K562 (cell line): ENCODE data around the gene AGO3. TPM values are rescaled to one million over a fixed set of nuclear protein-coding genes. Genes with fewer than 3 reads are reported as not detected.

Experiments
- BDP1 ChIP-seq: IDR thresholded peaks from 3 replicates; pipeline ENCODE4 v1.6.1; 2011; ENCODE audit not compliant: insufficient read length, insufficient read depth
- E2F3 ChIP-seq: fragments of 250-450 bp; sonication (Bioruptor Pico); IDR thresholded peaks from 2 replicates; pipeline ENCODE4 v1.4.0; 2020; ENCODE audit warnings: mild to moderate bottlenecking
- HMBOX1 ChIP-seq: sonication (generic); IDR thresholded peaks from 2 replicates; pipeline ENCODE4 v1.6.1; 2016
- HMGN3 ChIP-seq: IDR thresholded peaks from 2 replicates; pipeline ENCODE4 v1.6.1; 2011; ENCODE audit warnings: borderline replicate concordance, low read depth, mild to moderate bottlenecking, mixed read lengths, low read length; ENCODE audit not compliant: insufficient read length; ENCODE audit errors: extremely low read depth
- MLX ChIP-seq, 2 experiments: fragments of 450-650 bp in 1 of 2; sonication (generic) in 1 of 2; formaldehyde crosslinking; conservative IDR thresholded peaks; 2 replicates each; pipeline versions ENCODE4 v1.4.0 to v1.8.1; 2020 to 2022; ENCODE audit warnings: mild to moderate bottlenecking in 1 of 2, missing genetic modification reagents in 1 of 2
- MYBL2 ChIP-seq, 2 experiments: fragments of 450-650 bp in 1 of 2; sonication (generic) in 1 of 2; formaldehyde crosslinking in 1 of 2; IDR thresholded peaks; 2 replicates each; pipeline versions ENCODE4 v1.6.1 to v1.8.1; 2017 to 2022; ENCODE audit warnings: borderline replicate concordance in 1 of 2, inconsistent platforms in 1 of 2, low read depth in 1 of 2, mild to moderate bottlenecking in 1 of 2, missing genetic modification reagents in 1 of 2, moderate library complexity in 1 of 2
- NFXL1 ChIP-seq: fragments of 450-650 bp; formaldehyde crosslinking; IDR thresholded peaks from 2 replicates; pipeline ENCODE4 v1.4.0; 2021; ENCODE audit warnings: mild to moderate bottlenecking
- RBM22 ChIP-seq: fragments of 200-400 bp; formaldehyde crosslinking; IDR thresholded peaks from 2 replicates; pipeline ENCODE4 v1.6.1; 2018; ENCODE audit warnings: low read length, low read depth; ENCODE audit not compliant: poor library complexity, severe bottlenecking
- SLC30A9 ChIP-seq: fragments of 250-450 bp; sonication (Bioruptor Pico); IDR thresholded peaks from 2 replicates; pipeline ENCODE4 v1.8.0; 2022; ENCODE audit warnings: mild to moderate bottlenecking, moderate library complexity
- SMARCC2 ChIP-seq: fragments of 450-650 bp; IDR thresholded peaks from 2 replicates; pipeline ENCODE4 v1.6.1; 2017; ENCODE audit warnings: antibody characterized with exemption, moderate library complexity, mild to moderate bottlenecking, low read depth
- SP1 ChIP-seq: sonication (generic); formaldehyde crosslinking; IDR thresholded peaks from 2 replicates; pipeline ENCODE4 v1.8.1; 2022; ENCODE audit warnings: mild to moderate bottlenecking, missing genetic modification reagents
- SRSF3 ChIP-seq: fragments of 200-400 bp; formaldehyde crosslinking; IDR thresholded peaks from 2 replicates; pipeline ENCODE4 v1.6.1; 2016; ENCODE audit warnings: mild to moderate bottlenecking, low read length, moderate library complexity; ENCODE audit not compliant: insufficient read depth
- TEAD4 ChIP-seq, 2 experiments: sonication (generic) in 1 of 2; formaldehyde crosslinking in 1 of 2; IDR thresholded peaks; 2 replicates each; pipeline versions ENCODE4 v1.6.1 to v1.8.0; 2012 to 2022; ENCODE audit warnings: borderline replicate concordance in 1 of 2, inconsistent platforms in 1 of 2, low read length in 1 of 2, mild to moderate bottlenecking in 1 of 2, missing genetic modification reagents in 1 of 2
- TFE3 ChIP-seq: fragments of 450-650 bp; formaldehyde crosslinking; IDR thresholded peaks from 2 replicates; pipeline ENCODE4 v1.4.0; 2020; ENCODE audit warnings: mild to moderate bottlenecking, mixed read lengths
- TSC22D4 ChIP-seq: fragments of 450-650 bp; IDR thresholded peaks from 2 replicates; pipeline ENCODE4 v1.6.1; 2016; ENCODE audit warnings: missing genetic modification characterization, missing biosample characterization, control low read depth
- YY1 ChIP-seq, 3 experiments: IDR thresholded peaks; 2 replicates each; pipeline ENCODE4 v1.6.1; 2011; ENCODE audit warnings: low read length in 2 of 3, mild to moderate bottlenecking in 2 of 3, moderate library complexity in 2 of 3, borderline replicate concordance in 1 of 3, control low read depth in 1 of 3, low read depth in 1 of 3; ENCODE audit not compliant: insufficient read depth in 3 of 3, insufficient replicate concordance in 2 of 3, control insufficient read depth in 1 of 3, insufficient read length in 1 of 3; ENCODE audit errors: extremely low read depth in 1 of 3
- ZNF12 ChIP-seq: sonication (generic); formaldehyde crosslinking; IDR thresholded peaks from 2 replicates; pipeline ENCODE4 v1.4.0; 2020; ENCODE audit warnings: mild to moderate bottlenecking, missing genetic modification reagents
- ZNF224 ChIP-seq: sonication (generic); formaldehyde crosslinking; IDR thresholded peaks from 2 replicates; pipeline ENCODE4 v1.8.0; 2022; ENCODE audit warnings: mild to moderate bottlenecking, missing genetic modification reagents
- ZNF311 ChIP-seq: fragments of 250-450 bp; sonication (Bioruptor Pico); IDR thresholded peaks from 2 replicates; pipeline ENCODE4 v1.4.0; 2020; ENCODE audit warnings: mild to moderate bottlenecking, moderate library complexity
- ZNF655 ChIP-seq: fragments of 250-450 bp; sonication (Bioruptor Pico); IDR thresholded peaks from 2 replicates; pipeline ENCODE4 v1.5.0; 2021
- polyA plus RNA-seq, 8 experiments: library from polyadenylated mRNA; depleted of rRNA in 4 of 8; stranded (reverse) in 5 of 8; unstranded in 3 of 8; fragments of >200 nt; fragmentation: Nextera tagmentation in 2 of 8; fragmentation: Illumina TruSeq in 1 of 8; extraction: Ambion mirVana in 2 of 8; extraction: Trizol in 1 of 8; gene quantifications; 2 replicates each; pipeline versions ENCODE4 v1.2.1 to v1.2.3, GENCODE V29; 2011 to 2014; ENCODE audit warnings: inconsistent platforms in 1 of 8, missing spikeins in 1 of 8
- total RNA-seq, 7 experiments: library from RNA; depleted of rRNA in 6 of 7; stranded (reverse); fragments of >200 nt in 6 of 7; fragmentation: Illumina TruSeq in 2 of 7; extraction: Trizol in 2 of 7; gene quantifications; 2 replicates each; pipeline versions ENCODE4 v1.2.1 to v1.2.3, GENCODE V29; 2011 to 2021; ENCODE audit warnings: low replicate concordance in 1 of 7

Gene AGO3
- total and polyA plus RNA-seq, 9 of the 15 experiments (the other 6 are each of a cell fraction or from before 2014, with no cell fraction given): 4.5 to 41.5 (median 22.7) TPM

GRCh38 chr1:35882945-35883634 lies 47.8 kb upstream of the AGO3 start, which contains the start of gene AGO1 (continued):
- TF ChIP-seq ZNF655 (CRISPR knock-in tag) (no peak), BDP1 (no peak), TSC22D4 (no peak), ZNF12 (CRISPR knock-in tag) (no peak), SP1 (CRISPR knock-in tag) (peak; percentile 86), TFE3 (CRISPR knock-in tag) (no peak), E2F3 (CRISPR knock-in tag) (peak; percentile 75; the same call in 1 of the 2 replicates), MYBL2 (IDR thresholded peaks at IDR 0.05; ENCODE audit: low read depth) (no peak), MYBL2 (CRISPR knock-in tag; IDR thresholded peaks at IDR 0.05; ENCODE audit: borderline replicate concordance) (no peak), SRSF3 (0 out of 2 replicates have a peak, but pooled peaks have one; percentile 57), HMGN3 (peak; percentile 92), SLC30A9 (CRISPR knock-in tag) (no peak), HMBOX1 (no peak), YY1 (IDR thresholded peaks at IDR 0.05; ENCODE audit: borderline replicate concordance in 1 of 3, control insufficient read depth in 1 of 3, extremely low read depth in 1 of 3, insufficient read depth in 3 of 3, insufficient read length in 1 of 3, insufficient replicate concordance in 2 of 3, low read depth in 1 of 3, low read length in 2 of 3) (peak; percentile 6 to 70 (median 69)), ZNF311 (no peak), RBM22 (peak; percentile 50), SMARCC2 (no peak), MLX (CRISPR knock-in tag; conservative IDR thresholded peaks at IDR 0.05) (no peak), NFXL1 (CRISPR knock-in tag) (0 out of 2 replicates have a peak, but pooled peaks have one; percentile 23), ZNF224 (CRISPR knock-in tag) (no peak), TEAD4 (IDR thresholded peaks at IDR 0.05; ENCODE audit: low read length) (no peak), TEAD4 (CRISPR knock-in tag; IDR thresholded peaks at IDR 0.05; ENCODE audit: borderline replicate concordance) (no peak)
